WTC11 (cell line): ENCODE results near the gene TMEM225B. TPM values are rescaled to one million over a fixed set of nuclear protein-coding genes. Genes with fewer than 3 reads are reported as not detected.

Experiments
- ATAC-seq: fragments of 200-7000 bp; cut with Tn5 transposase; 2 replicates; pipeline ENCODE4 v1.10.0; 2021; ENCODE audit warnings: mild to moderate bottlenecking, moderate library complexity
- CTCF ChIA-PET: fragments of 300-600 bp; sonication (Branson Sonifier 250); formaldehyde crosslinking; loops from one replicate; lab custom pipeline; 2021; ENCODE audit warnings: antibody characterized with exemption; lab: Charles Lee
- POLR2A ChIA-PET: fragments of 350-600 bp; sonication (Branson Sonifier 250); formaldehyde crosslinking; loops from one replicate; lab custom pipeline; 2021; ENCODE audit warnings: antibody characterized with exemption; lab: Charles Lee
- DNase-seq: peaks from one replicate; pipeline ENCODE4 v3.0.0; 2021; ENCODE audit warnings: low spot score
- H3K27ac Mint-ChIP-seq: 2 replicates; pipeline ENCODE4 v1.8.0; 2021; ENCODE audit warnings: mixed read lengths
- H3K27me3 Mint-ChIP-seq: 2 replicates; pipeline ENCODE4 v1.8.0; 2021; ENCODE audit warnings: low read depth, mild to moderate bottlenecking, moderate library complexity, mixed read lengths
- H3K36me3 Mint-ChIP-seq: 2 replicates; pipeline ENCODE4 v1.8.0; 2021; ENCODE audit warnings: mixed read lengths
- H3K4me1 Mint-ChIP-seq: 2 replicates; pipeline ENCODE4 v1.8.0; 2022; ENCODE audit warnings: mixed read lengths
- H3K4me3 Mint-ChIP-seq: 2 replicates; pipeline ENCODE4 v1.8.0; 2021; ENCODE audit warnings: mild to moderate bottlenecking, moderate library complexity, mixed read lengths
- H3K9me3 Mint-ChIP-seq: 2 replicates; pipeline ENCODE4 v1.8.0; 2021; ENCODE audit warnings: mixed read lengths
- E2F1 ChIP-seq: sonication (generic); formaldehyde crosslinking; IDR thresholded peaks from 2 replicates; pipeline ENCODE4 v1.8.0; 2022; ENCODE audit warnings: mild to moderate bottlenecking, missing genetic modification reagents
- E2F5 ChIP-seq: sonication (generic); formaldehyde crosslinking; IDR thresholded peaks from 2 replicates; pipeline ENCODE4 v1.8.1; 2022; ENCODE audit warnings: mild to moderate bottlenecking, moderate library complexity, missing genetic modification reagents
- IRF2 ChIP-seq: sonication (generic); formaldehyde crosslinking; IDR thresholded peaks from 2 replicates; pipeline ENCODE4 v1.8.0; 2022; ENCODE audit warnings: low read depth, missing genetic modification reagents, borderline replicate concordance
- MYBL2 ChIP-seq: sonication (generic); formaldehyde crosslinking; IDR thresholded peaks from 2 replicates; pipeline ENCODE4 v1.8.1; 2023; ENCODE audit warnings: mild to moderate bottlenecking, moderate library complexity, missing genetic modification reagents
- NFATC4 ChIP-seq: fragments of 250-450 bp; sonication (Bioruptor Pico); IDR thresholded peaks from 2 replicates; pipeline ENCODE4 v1.9.0; 2021; ENCODE audit warnings: mild to moderate bottlenecking
- NR1H2 ChIP-seq: sonication (generic); formaldehyde crosslinking; IDR thresholded peaks from 2 replicates; pipeline ENCODE4 v1.9.0; 2021; ENCODE audit warnings: mild to moderate bottlenecking, moderate library complexity, missing genetic modification reagents
- NR2C2 ChIP-seq: sonication (generic); formaldehyde crosslinking; IDR thresholded peaks from 2 replicates; pipeline ENCODE4 v1.8.0; 2022; ENCODE audit warnings: mild to moderate bottlenecking, missing genetic modification reagents
- PRDM15 ChIP-seq: sonication (generic); formaldehyde crosslinking; IDR thresholded peaks from 2 replicates; pipeline ENCODE4 v1.8.0; 2022; ENCODE audit warnings: missing genetic modification reagents
- RELA ChIP-seq: sonication (generic); formaldehyde crosslinking; IDR thresholded peaks from 2 replicates; pipeline ENCODE4 v1.8.1; 2022; ENCODE audit warnings: missing genetic modification reagents, mild to moderate bottlenecking, borderline replicate concordance
- ZMAT4 ChIP-seq: fragments of 250-450 bp; sonication (Bioruptor Pico); IDR thresholded peaks from 2 replicates; pipeline ENCODE4 v1.9.0; 2021; ENCODE audit warnings: mild to moderate bottlenecking
- ZNF416 ChIP-seq: fragments of 250-450 bp; sonication (Bioruptor Pico); IDR thresholded peaks from 2 replicates; pipeline ENCODE4 v1.9.0; 2021; ENCODE audit warnings: mild to moderate bottlenecking, inconsistent platforms
- ZNF425 ChIP-seq: fragments of 250-450 bp; sonication (Bioruptor Pico); conservative IDR thresholded peaks from 2 replicates; pipeline ENCODE4 v1.9.0; 2021; ENCODE audit warnings: mild to moderate bottlenecking
- ZNF512 ChIP-seq: sonication (generic); formaldehyde crosslinking; IDR thresholded peaks from 2 replicates; pipeline ENCODE4 v1.8.1; 2022; ENCODE audit warnings: missing genetic modification reagents, borderline replicate concordance
- total RNA-seq: library from RNA; stranded (reverse); gene quantifications from 3 replicates; pipeline ENCODE4 v1.2.3, GENCODE V29; 2021

TMEM225B gene
- total RNA-seq, 1 experiment from 2014 or later: 0.81 TPM

- H3K4me3 Mint-ChIP-seq: peak overlapping the region; percentile 95
- peaks cover 51% of the 10 kb centered on the region for H3K36me3 Mint-ChIP-seq
- ATAC-seq (no peak), DNase-seq (no peak)
- H3K27ac Mint-ChIP-seq: no peak overlapping the region
- CTCF ChIA-PET: no interaction called here
- H3K9me3 Mint-ChIP-seq: no peaks in the 10 kb centered on the region
- TF ChIP-seq NFATC4 (CRISPR knock-in tag): no peak
- TF ChIP-seq ZNF512 (CRISPR knock-in tag): no peak
- TF ChIP-seq ZNF425 (CRISPR knock-in tag): no peak
- TF ChIP-seq MYBL2 (CRISPR knock-in tag): no peak
- TF ChIP-seq ZMAT4 (CRISPR knock-in tag): no peak
- TF ChIP-seq E2F5 (CRISPR knock-in tag): no peak
- no peaks in the 10 kb centered on the region for H3K27me3 Mint-ChIP-seq
- H3K4me1 Mint-ChIP-seq: peaks cover 11% of the 10 kb centered on the region
- POLR2A ChIA-PET: no interaction called here
These were observed 20.7 kb downstream of the TMEM225B start for GRCh38 chr7:99618726-99619125.

- no peak for DNase-seq
- TF ChIP-seq E2F1 (CRISPR knock-in tag) (no peak), NR2C2 (CRISPR knock-in tag) (no peak), ZNF416 (CRISPR knock-in tag) (no peak), NR1H2 (CRISPR knock-in tag) (no peak), PRDM15 (CRISPR knock-in tag) (no peak), IRF2 (no peak), RELA (CRISPR knock-in tag) (no peak), E2F5 (CRISPR knock-in tag) (no peak)
- no peak for ATAC-seq
- Mint-ChIP-seq H3K27me3 (no peaks in the 10 kb centered on the region), H3K4me3 (no peak overlapping the region), H3K36me3 (peaks cover 60% of the 10 kb centered on the region), H3K9me3 (no peaks in the 10 kb centered on the region), H3K27ac (no peak overlapping the region), H3K4me1 (peaks cover 11% of the 10 kb centered on the region)
- ChIA-PET POLR2A (no interaction called here), CTCF (no interaction called here)
These were observed 21.6 kb downstream of the TMEM225B start for GRCh38 chr7:99619571-99620130.
